ENCODE data around the gene NRXN3. TPM values are rescaled to one million over a fixed set of nuclear protein-coding genes. Genes with fewer than 3 reads are reported as not detected.
A peak's percentile ranks its signal among the peaks of the same experiment; 100 is the strongest.
"Not testable (repeated sequence)": the region's sequence is repeated elsewhere in the genome, so short reads cannot be mapped to it uniquely, and the experiment has no call there.

The NRXN3 gene
- total and polyA plus RNA-seq, 8 donors: 0.29 to 41.1 (median 9.1) TPM

DNA sequence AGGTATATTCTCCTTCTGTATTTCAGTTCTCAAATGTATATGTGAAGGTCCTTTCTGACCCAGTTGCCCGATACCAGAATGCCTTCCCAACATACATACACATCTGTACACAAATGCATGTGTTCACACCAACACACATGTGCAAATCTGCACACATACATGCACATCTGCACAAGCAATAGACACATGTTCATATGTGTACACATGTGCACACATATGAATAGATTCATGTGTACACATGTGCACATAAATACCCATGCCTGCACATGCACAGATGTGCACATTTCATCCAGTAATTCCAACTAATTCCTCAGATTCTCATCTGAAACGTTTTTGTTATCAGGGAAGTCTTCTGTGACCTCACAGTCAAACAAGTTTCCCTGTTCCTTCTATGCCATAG is 933.6 kb downstream of the NRXN3 start:
- 53 to 61% (median 55%) methylated on average over 2 of the region's 2 CpGs for WGBS, 5 donors
- Histone ChIP-seq H3K27me3 (no peaks in the 10 kb centered on the region), H3K4me3 (no peak overlapping the region), H3K36me3 (no peaks in the 10 kb centered on the region), H3K9me3 (no peaks in the 10 kb centered on the region), H3K4me1 (no peaks in the 10 kb centered on the region), H3K27ac (no peak overlapping the region)
- TF ChIP-seq POLR2A (IDR thresholded peaks at IDR 0.05) (no peak), CTCF (IDR thresholded peaks at IDR 0.05) (no peak), EP300 (IDR thresholded peaks at IDR 0.05) (no peak), POLR2AphosphoS5 (IDR thresholded peaks at IDR 0.05) (no peak)
- intact Hi-C loops (cut with DNase I; ENCODE audit: low total_unique reads): no loop called here
- DNase-seq: no peak

- DNase-seq; H3K9me3 ChIP-seq; H3K4me3 ChIP-seq; H3K27me3 ChIP-seq; H3K36me3 ChIP-seq; intact Hi-C loops (cut with DNase I; ENCODE audit: low total_unique reads); H3K4me1 ChIP-seq; H3K27ac ChIP-seq: not testable (repeated sequence)
- 45 to 62% (median 49%) methylated on average over 4 of the region's 4 CpGs for WGBS, 5 donors
Measured at GRCh38 chr14:79110564-79110963, 940.4 kb downstream of the NRXN3 start.

- WGBS, 5 donors: 7 to 29% (median 15%) methylated on average over 2 of the region's 2 CpGs
- intact Hi-C loops (cut with DNase I; ENCODE audit: low total_unique reads): no loop called here
- H3K4me1 ChIP-seq: no peaks in the 10 kb centered on the region
- H3K9me3 ChIP-seq: no peaks in the 10 kb centered on the region
- no peak overlapping the region for H3K4me3 ChIP-seq
- no peaks in the 10 kb centered on the region for H3K27me3 ChIP-seq
- peak in 1 of 2 donors; percentile 33 for DNase-seq
- no peak overlapping the region for H3K27ac ChIP-seq
- no peaks in the 10 kb centered on the region for H3K36me3 ChIP-seq
- no peak for TF ChIP-seq POLR2AphosphoS5 (IDR thresholded peaks at IDR 0.05)
- TF ChIP-seq CTCF (IDR thresholded peaks at IDR 0.05): no peak
- TF ChIP-seq EP300 (IDR thresholded peaks at IDR 0.05): no peak
- no peak for TF ChIP-seq POLR2A (IDR thresholded peaks at IDR 0.05)
Measured at GRCh38 chr14:79111987-79112501, 941.9 kb downstream of the NRXN3 start.

DNA sequence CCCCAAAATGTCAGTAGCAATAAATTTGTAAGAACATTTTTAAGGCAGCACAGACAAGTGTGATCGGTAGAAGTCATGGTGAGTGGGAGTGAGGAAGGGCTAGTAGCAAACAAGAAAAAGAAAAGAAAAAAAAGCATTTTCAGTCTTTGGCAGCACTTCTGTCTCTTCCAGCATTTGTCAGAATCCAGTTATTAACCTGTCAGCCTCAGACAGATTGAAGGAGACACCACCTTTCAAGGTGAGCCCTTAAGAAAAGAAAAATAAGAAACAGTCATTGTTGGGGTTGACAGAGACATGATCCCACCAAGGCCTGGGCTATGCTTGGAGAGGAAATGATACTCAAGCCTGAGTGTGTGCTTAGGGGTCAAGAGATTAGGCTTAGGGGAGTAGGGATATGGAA is 947.4 kb downstream of the NRXN3 start:
- intact Hi-C loops (cut with DNase I; ENCODE audit: low total_unique reads): no loop called here
- no peak overlapping the region for H3K27ac ChIP-seq
- no peaks in the 10 kb centered on the region for H3K9me3 ChIP-seq
- 81 to 100% (median 90%) methylated on average over 1 of the region's 1 CpG for WGBS, 5 donors
- H3K4me1 ChIP-seq: no peaks in the 10 kb centered on the region
- H3K36me3 ChIP-seq: no peaks in the 10 kb centered on the region
- no peak for DNase-seq
- H3K27me3 ChIP-seq: no peaks in the 10 kb centered on the region
- no peak overlapping the region for H3K4me3 ChIP-seq
- TF ChIP-seq POLR2A (IDR thresholded peaks at IDR 0.05) (no peak), EP300 (IDR thresholded peaks at IDR 0.05) (no peak), POLR2AphosphoS5 (IDR thresholded peaks at IDR 0.05) (no peak), CTCF (IDR thresholded peaks at IDR 0.05) (no peak)

DNA sequence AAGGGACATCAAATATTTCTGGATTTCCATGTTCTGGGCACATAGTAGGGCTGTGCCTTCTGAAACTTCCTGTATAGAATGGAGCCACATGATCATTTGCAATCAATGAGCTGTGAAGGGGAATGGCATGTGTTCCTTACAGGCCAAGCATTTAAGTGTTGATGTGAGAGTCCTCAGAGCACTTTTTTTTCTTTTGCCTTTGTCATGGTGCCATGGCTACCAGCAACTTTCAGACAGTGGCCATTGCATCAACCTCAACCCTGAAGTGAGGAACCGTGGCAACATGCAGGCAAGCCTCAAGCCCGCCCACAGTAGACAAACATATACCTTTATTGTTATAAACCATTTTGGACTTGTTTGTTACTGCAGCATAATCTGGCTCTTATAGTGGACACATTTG is 948.1 kb downstream of the NRXN3 start:
- intact Hi-C loops (cut with DNase I; ENCODE audit: low total_unique reads): no loop called here
- Histone ChIP-seq H3K4me3 (no peak overlapping the region), H3K36me3 (no peaks in the 10 kb centered on the region), H3K4me1 (no peaks in the 10 kb centered on the region), H3K27ac (no peak overlapping the region), H3K9me3 (no peaks in the 10 kb centered on the region), H3K27me3 (no peaks in the 10 kb centered on the region)
- WGBS, 5 donors: 72 to 92% (median 88%) methylated on average over 2 of the region's 2 CpGs
- DNase-seq: no peak
- TF ChIP-seq POLR2AphosphoS5 (IDR thresholded peaks at IDR 0.05): no peak
- TF ChIP-seq POLR2A (IDR thresholded peaks at IDR 0.05): no peak
- no peak for TF ChIP-seq EP300 (IDR thresholded peaks at IDR 0.05)
- TF ChIP-seq CTCF (IDR thresholded peaks at IDR 0.05): no peak

Measured in stomach (tissue), 9 donors.